HG03108 (cell line): ENCODE results near the gene PI4KA.
"Not testable (repeated sequence)": the region's sequence is repeated elsewhere in the genome, so short reads cannot be mapped to it uniquely, and the experiment has no call there.

Experiments used
- ATAC-seq: cut with Tn5 transposase; IDR thresholded peaks from one replicate; pipeline ENCODE4 v1.9.1; 2021; ENCODE audit warnings: moderate library complexity; ENCODE audit not compliant: unreplicated experiment

The PI4KA gene

DNA sequence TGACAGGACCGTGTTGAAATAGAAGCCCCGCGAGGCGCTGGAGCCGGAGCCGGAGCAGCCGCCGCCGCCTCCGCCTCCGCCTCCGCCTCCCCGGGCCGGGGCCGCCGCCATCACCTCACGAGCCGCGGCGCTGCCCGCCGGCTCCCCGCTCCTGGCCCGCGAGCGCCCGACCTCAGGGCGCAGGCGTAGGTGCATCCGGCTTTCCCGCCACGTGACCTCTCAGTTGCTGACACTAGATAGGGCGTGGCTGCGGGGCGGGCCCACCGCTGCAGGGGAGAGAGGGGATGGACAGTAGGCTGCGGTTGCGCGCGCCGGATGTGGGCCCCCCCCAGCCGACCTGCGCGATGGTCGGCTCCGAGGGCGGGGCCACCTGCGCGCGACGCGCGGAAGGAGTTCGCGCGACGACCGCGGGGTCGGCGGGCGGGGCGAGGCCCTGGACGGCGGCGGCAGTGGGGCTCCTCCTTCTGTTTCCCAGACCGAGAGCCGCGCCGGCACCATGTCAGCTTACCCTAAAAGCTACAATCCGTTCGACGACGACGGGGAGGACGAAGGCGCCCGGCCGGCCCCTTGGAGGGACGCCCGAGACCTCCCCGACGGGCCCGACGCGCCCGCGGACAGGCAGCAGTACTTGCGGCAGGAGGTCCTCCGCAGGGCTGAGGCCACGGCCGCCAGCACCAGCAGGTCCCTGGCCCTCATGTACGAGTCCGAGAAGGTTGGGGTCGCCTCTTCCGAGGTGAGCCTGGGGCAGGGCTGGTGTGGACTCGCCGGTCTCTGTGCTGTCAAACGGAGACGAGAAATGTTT, at the start of gene PI4KA, which contains the start of gene SNAP29:
PI4KA (minus strand) TSS at position 197 of the 802 bp plus-strand sequence; CDS start at position 111, 86 bp downstream.
SNAP29 (plus strand) TSS at position 393 of the 802 bp plus-strand sequence; CDS start at position 497, 104 bp downstream.
- ATAC-seq = peak; percentile 93

DNA sequence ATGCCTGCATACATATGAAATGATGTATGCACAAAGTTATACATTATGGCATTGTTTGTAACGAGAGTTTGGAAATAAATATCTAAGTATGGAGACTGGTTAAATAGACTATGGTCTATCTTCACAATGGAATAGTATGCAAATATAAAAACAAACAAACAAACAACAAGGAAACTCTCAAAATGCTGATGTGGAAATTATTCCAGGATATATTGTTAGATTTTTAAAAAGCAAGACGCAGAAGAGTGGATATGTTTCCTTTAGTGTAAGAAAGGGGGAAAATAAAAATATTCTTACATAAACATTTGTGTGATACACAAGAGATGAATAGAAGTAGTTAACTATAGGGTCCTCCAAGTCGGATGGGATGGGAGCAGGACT, 47.8 kb upstream of the PI4KA start:
- ATAC-seq = no peak

DNA sequence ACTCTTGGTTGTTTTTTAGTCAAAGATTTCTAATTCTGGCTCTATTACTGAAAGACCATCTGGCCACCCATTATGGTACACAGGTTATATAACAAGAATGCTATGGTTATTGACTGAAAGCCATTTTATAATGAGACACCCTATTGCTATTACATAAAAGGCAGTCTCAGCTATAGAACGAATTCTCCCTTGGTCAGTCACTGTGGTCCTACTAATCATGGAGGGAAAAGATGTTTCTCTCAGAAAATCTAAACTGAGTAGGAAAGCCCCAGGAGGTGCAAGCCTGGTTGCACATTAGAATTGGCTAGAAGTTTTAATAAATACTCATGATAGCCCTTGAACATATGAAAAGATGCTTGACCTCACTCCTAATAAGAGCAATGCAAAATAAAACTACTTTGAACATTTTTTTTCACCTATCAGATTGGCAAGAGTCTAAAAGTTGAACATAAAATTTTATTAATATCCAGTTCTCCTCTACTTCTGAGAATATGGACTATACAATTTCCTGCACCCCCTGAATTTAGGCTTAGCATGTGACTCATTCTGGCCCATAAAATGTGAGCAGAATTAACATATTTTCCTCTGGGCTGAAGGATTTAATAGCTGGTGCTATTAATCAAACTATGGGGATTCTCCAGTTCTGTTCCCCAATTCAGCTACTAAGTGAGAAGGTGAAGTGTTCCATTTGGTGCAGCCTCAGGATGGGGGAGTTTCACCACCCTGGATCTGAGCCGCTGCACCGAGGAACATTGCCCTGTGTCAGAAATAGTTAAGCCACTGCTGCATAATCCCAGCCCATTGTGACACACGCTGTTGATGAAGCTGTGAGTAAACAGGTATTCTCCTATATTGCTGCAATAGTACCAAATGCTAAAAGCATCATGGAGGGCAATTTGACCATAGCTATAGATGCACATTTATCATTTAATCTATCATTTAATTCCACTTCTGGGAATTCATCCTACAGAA, 47.1 kb upstream of the PI4KA start:
- ATAC-seq = no peak

DNA sequence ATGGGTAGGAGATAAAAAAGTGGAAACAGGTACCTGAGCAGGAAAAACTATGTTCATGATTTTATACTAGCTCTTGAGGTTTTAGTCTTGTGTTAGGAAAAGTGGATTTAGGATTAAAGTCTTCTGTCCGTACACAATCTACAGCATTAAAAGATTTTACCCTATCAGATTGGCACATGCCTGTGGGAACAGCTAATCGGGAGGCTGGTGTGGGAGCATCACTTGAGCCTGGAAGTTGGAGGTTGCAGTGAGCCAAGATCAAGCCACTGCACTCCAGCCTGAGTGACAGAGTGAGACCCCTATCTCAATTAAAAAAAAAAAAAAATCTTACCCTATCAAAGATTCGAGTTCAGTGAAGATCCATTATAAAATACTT, 46.4 kb upstream of the PI4KA start:
- ATAC-seq = no peak

DNA sequence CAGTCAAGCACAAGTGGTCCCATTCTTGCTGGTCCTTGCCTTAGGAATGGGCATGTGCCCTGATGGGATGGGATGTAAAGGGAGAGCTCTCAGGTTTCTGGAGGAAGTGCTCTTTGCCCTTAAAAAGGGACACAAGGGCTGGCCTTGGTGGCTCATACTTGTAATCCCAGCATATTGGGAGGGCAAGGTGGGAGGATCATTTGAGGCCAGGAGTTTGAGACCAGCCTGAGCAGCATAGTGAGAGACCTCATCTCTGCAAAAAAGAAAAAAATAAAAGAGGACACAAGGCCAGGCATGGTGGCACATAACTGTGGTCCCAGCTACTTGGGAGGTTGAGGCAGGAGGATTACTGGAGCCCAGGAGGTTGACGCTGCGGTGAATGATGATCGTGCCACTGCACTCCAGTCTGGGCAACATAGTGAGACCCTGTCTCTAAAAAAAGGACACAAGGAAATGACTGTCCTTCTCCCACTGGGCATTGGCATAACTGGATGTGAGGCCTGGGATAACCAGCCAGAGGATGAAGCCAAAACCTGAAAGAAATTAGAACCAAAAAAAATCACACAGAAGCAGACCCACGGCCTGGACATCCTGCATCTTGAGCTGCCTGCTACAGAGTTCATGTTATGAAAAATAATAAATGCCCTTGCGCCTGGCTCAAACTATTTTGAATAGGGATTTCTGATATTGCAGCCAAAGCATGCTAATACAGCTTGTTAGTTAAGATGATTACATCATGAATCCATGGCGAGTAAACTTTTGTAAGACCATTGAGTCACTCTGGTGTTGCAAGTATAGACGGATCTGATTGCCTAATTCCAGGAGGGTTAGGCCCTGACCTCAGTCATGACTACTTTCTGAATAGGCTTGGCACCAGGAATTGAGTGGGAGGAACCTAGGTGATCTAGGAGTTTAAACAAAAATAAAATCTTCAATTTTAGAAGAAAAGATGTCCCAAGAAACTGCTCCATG, 45.7 kb upstream of the PI4KA start:
- no peak for ATAC-seq

DNA sequence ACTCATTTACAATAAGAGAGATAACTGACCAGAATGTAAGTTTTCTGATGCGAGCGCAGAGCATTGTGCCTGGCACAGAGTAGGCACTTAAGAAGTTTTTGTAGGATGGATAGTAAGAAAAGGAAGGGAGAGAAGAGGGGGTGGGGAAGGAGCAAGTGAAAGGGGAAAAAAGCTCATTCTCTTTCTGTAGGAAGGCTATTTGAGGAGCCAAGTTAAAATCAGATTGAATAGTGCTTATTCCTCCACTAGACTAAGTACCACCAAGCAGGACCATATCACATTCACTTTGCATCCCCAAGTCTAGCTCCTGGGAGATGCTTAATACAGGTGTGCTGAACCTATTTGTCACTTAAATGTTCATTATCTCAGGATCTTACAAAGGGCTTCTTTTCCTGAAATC, 44.5 kb upstream of the PI4KA start:
- ATAC-seq = no peak

DNA sequence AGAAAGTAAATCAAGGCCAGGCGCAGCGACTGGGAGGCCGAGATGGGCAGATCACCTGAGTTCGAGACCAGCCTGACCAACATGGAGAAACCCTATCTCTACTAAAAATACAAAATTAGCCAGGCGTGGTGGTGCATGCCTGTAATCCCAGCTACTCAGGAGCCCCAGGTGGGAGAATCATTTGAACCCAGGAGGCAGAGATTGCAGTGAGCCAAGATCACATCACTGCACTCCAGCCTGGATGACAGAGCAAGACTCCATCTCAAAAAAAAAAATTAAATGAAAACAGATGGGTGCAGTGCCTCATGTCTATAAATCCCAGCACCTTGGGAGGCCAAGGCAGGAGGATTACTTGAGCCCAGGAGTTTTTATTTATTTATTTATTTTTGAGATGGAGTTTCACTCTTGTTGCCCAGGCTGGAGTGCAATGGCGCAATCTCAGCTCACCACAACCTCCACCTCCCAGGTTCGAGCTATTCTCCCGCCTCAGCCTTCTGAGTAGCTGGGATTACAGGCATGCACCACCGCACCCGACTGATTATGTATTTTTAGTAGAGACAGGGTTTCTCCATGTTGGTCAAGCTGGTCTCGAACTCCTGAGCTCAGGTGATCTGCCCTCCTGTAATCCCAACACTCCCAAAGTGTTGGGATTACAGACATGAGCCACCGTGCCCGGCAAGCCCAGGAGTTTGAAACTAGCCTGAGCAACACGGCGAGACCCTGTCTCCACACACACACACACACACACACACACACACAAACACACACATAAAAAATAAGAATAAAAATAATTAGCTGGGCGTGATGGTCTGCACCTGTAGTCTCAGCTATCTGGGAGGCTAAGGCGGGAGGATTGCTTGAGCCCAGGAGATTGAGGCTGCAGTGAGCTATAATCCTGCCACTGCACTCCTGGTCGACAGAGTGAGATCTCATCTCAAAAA, 42.8 kb upstream of the PI4KA start:
- not testable (repeated sequence) for ATAC-seq

DNA sequence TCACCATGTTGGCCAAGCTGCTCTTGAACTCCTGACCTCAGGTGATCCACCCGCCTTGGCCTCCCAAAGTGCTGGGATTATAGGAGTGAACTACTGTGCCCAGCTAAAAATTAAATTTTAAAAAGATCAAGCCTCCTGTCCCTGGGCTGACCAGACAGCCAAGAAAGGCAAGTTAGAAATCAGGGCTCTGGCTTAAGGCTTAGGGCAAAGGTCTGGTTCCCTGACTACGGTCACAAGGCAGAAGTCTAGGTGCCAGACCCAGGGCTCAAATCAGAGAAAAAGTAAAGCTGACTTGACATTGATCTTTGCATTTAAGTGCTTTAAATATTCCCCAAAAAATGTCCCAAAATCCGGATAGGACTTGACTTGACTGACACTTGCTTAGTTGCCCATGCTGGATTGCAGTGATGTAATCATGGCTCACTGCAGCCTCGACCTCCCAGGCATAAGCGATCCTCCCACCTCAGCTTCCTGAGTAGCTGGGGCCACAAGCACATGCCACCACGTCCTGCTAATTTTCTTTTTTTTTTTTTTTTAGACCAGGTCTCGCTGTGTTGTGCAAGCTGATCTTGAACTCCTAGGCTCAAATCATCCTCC, 41.3 kb upstream of the PI4KA start:
- no peak for ATAC-seq

DNA sequence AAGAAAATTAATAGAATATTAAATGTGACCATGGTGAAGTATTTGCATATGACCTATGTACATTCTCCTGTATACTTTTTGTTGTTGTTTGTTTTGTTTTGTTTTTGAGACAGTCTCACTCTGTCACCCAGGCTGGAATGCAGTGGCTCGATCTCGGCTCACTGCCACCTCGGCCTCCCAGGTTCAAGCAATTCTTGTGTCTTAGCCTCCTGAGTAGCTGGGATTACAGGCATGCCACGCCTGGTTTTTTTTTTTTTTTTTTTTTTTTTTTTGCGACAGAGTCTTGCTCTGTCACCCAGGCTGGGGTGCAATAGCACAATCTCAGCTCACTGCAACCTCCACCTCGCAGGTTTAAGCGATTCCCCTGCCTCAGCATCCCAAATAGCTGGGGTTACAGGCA, 39.1 kb upstream of the PI4KA start:
- ATAC-seq = not testable (repeated sequence)

DNA sequence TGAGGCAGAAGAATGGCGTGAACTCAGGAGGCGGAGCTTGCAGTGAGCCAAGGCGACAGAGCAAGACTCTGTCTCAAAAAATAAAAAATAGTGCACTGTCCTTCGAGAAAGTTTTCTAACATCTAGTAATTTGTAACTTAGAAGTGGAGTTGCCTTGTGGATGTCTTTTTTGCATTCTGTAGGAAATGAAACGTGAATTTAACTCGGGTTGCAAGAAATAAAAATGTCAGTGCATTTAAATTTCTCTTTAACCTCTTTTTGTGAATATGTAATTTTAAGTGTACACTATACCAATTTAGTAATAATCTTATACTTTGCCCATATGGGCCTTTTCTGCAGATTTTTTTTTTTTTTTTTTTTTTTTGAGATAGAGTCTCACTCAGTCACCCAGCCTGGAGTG, 32.4 kb upstream of the PI4KA start:
- no peak for ATAC-seq

DNA sequence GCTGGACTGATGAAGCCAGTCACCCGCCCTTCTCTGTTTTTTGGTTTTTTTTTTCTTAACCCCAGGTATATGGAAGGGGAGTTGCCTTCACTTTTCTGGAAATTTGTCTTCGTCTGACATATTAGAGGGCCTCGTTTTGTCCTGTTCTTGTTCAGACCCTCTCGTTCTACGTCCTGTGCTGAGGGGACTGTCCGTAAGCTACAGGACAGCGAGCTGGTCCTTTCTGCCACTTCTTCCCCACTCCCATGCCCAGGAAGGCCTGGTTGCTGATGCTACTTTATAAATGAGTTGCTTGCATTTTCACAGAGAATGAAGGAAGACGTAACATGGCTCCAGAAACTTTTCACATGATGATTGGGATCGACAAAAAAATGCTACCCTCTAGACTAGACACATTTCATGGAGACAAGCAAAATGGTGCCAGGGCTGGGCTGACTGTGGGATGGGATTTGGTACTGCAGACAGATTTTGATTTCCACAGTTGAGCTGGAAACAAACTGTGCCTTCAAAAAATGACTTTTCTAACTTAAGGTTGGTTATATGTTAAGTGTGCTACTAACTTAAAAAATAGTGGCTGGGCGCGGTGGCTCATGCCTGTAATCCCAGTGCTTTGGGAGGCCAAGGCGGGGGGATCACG, 31.4 kb upstream of the PI4KA start:
- ATAC-seq = no peak

DNA sequence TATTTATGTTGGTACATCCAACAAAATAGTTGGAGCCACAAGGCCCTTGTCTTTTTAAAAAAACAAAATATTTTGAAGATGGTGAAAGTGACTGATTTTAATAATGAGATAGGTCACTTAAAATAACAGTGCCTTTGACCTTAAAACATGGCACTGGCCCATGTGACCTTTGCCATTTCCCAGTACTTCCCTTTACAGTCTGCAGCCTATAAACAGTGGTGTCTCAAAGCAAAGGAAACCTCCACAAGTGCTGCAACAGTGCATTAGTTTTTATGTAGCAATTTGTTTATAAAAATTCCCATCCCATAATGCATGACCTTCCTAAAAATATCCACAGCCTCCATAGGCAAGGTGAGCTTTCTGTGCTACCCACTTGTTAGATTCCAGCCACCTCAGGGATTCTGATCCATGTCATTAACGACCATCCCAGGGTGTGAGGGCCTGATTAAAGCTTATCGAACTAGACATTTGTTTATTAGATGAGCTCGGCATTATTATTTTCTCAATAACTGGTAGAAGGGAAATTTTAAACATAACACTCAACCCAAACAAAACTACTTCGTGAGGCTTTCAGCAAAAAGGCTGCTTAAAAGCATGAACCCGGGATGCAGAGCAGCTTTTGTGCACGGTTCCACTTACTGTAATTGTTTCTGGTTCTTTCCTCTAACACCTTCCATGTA, 30.6 kb upstream of the PI4KA start:
- ATAC-seq = no peak

DNA sequence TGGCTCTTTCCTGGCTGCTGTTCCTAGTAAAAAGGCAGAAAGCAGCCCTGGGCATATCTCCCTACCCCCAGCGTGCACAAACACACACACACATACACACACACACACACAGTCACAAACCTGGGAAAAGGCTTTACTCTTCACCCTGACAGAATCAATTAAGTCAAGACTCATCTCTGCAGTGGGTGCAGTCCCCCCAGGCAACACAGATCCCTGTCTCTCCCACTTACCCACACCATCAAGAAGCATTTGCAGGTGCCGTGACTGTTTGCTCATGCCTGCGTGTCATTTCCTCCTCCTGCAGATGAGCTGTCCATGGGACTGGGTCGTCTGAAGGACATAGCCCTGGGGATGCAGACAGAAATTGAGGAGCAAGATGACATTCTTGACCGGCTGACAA, 28.8 kb upstream of the PI4KA start:
- ATAC-seq = no peak

DNA sequence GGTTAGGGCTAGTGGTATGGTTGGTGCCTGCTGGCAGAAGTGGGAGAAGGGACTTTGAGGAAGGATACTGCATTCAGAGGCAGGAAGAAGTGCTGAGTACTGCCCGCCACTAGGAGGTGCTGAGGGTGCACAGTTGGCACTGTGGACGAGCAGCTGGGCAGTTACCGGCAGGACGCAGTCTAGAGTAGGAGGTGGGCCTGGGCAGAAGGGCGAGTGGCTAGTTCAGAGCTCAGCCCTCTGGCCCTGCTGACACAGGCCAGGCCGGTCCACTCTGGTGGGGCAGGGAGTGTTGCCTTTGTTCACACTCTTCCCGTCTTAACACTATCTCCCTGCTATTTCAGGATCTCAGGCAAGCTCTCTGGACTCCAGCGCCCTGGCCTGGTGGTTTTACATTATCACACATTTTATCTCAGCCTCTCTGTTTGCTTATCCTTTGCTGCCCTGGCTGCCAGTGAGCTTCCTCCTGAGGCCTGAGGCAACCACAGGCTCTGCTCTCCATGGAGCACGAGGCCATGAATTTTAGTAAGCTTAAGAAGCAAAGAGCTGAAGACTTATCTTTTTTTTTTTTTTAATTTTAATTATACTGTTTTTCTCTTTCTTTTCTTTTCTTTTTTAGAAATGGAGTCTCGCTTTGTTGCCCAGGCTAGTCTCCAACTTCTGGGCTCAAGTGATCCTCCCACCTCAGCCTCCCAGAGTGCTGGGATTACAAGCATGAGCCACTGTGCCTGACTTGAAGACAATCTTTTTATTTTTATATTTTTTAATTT, 27.1 kb upstream of the PI4KA start:
- no peak for ATAC-seq

DNA sequence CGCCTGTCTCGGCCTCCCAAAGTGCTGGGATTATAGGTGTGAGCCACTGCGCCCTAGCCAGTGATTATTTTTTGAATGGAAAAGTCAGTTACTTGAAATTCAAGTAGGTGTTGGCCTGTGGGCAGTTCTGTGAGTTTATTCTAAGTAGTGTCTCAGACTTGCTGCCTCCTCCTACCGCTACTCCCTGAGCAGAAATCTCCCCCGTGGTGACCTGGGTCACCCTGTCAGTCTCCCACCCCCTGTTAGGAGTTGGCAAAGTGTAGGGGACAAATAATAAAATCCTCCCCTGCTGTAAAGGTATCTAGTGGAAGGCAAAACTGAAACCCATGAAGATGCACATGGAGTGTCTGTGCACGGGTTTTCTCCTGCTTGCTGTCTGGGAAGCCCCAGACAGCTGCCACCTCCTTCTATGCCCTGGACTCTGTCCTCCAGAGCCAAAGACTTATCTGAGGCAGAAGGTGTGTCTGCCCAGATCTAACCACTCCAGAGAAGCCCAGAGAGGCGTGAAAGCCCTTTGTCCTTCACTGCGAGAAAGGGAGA, 26.5 kb upstream of the PI4KA start:
- no peak for ATAC-seq

DNA sequence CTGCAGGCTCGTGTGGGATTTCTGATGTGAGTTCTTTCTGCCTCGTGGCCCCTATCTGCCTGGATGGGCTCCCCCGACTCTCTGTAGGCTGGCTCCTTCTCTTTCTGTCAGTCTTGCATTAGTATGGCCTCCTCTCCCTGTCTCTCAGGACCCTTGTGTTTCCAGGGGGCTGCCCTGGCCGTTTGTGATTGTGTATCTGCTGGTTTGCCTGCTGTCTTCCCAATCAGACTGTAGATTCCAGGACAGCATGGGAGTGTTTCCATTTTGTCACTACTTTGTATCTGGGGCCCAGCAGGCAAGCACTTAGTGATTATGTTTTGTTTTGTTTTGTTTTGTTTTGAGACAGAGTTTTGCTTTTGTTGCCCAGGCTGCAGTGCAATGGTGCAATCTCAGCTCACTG, 25.8 kb upstream of the PI4KA start:
- ATAC-seq = no peak

DNA sequence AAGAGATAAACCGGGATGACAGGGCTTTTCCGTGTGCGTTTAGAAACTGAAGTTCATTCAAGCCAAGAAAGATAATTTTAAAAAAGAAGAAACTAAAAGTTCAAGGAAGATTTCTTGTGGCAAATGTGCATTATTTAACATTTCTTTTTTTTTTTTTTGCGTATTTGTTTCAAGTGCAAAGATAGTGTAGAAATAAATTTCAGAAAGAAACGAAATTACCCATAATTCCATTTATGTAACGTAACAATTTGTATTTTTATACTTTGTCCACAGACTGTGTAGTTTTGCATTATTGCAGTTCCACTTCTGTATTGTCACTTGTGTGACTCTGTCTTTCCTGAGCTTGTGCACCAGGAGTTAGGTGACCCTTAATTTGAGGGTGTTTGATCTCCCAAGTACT, 24.2 kb upstream of the PI4KA start:
- ATAC-seq = no peak
